NCI-H1930 (cell line): ENCODE results near the gene ENTREP3.
"Not testable (repeated sequence)": the region's sequence is repeated elsewhere in the genome, so short reads cannot be mapped to it uniquely, and the experiment has no call there.

Source experiments
- DNase-seq, 2 experiments: peaks; one replicate each; lab custom pipeline; 2025; lab: John Stamatoyannopoulos, UW

The ENTREP3 gene

DNA sequence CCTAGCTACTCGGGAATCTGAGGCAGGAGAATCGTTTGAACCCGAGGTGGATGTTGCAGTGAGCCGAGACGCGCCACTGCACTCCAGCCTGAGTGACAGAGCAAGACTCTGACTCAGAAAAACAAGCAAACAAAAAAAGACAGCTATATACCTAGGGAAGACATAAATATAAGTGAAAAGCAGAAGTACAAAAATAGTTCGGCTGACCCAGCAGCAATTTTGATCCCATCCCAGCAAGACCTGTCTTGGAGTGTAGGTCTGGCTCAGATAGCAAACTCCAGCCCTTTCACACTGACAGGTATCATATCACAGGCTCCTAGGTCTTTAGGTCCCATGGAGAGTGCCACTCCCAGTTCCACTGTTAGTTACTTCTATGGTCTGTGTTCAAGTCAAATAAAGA lies 32.2 kb downstream of the ENTREP3 start:
- no peak for DNase-seq

DNA sequence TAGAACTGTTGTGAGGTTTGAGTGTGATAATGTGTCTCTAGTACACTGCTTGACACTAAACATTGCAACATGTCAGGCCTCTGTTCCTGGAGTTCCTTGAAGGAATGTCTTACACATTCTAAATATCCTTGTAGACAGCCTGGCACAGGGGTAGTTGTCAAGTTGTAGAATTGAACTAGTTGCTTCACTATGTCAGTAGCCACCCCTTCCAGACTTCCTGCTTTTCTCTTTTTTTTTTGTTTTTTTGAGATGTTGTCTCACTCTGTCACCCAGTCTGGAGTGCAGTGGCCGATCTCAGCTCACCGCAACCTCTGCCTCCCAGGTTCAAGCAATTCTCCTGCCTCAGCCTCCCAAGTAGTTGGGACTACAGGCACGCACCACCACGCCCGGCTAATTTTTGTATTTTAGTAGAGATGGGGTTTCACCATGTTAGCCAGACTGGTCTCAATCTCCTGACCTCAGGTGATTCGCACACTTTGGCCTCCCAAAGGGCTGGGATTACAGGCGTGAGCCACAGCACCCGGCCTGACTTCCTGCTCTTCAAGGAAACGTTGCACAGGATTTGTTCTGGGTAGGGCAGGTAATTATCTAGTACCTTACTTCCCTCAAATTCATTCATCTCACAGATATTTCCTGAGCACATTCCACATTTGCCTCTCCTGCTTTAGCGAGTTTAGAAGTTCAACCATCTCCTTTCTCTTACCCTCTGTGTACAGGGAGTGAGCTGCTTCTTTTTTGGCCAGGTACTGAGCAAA lies 34.9 kb downstream of the ENTREP3 start:
- DNase-seq: not testable (repeated sequence)

DNA sequence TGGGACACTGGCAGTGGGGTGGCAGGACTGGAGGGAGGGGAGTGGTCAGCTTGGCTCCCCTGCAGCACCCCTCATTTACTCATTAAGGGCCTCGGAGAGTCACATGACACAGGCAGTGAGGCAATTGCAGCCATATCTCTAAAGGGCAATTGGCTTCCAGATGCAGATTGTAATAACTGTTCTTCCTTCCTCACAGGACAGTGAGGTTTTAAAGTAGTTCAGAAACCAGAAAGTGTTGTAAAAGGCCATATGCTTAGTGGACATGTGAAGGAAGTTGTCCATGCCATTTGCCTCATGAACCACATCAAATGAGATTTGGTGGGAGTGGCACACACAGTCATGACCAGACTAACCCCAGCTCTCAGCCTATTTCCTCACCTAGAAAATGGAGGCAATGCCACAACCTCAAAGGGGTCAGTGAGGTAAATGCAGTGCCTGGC lies 35.7 kb downstream of the ENTREP3 start:
- peak in 1 of 2 experiments; percentile 42 for DNase-seq

DNA sequence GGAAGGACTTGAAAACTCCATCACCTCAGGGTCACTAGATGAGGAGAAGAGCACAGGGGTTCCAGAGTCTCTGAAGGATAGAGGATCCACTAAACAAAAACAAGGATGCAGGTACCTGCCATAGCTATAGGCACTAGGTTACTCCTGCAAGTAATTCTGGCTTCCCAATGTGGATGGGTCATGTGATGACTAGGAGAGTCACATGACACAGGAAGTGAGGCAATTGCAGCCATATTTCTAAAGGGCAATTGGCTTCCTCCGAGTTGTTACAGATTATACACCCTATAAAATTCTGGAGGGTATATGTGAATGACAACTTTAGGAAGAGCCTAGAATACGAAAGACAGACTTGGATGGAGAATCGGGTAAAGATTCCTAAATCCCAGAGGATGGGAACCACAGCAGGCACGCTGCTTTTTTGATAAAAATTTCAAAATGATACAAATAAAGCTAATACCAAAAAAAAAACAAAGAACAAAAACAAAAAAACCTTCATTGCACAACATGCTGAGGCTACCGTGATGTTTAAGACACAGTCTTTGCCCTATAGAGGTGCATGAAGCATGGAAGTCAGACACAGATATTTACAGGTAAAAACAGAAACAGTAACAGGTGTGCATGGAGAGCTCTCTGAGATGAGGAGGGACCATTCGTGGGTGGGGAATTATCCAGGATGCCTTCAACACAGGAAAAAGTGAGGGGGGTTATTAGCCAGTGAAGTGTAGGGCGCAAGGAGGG lies 36.3 kb downstream of the ENTREP3 start:
- DNase-seq: peak; percentile 62 to 77

DNA sequence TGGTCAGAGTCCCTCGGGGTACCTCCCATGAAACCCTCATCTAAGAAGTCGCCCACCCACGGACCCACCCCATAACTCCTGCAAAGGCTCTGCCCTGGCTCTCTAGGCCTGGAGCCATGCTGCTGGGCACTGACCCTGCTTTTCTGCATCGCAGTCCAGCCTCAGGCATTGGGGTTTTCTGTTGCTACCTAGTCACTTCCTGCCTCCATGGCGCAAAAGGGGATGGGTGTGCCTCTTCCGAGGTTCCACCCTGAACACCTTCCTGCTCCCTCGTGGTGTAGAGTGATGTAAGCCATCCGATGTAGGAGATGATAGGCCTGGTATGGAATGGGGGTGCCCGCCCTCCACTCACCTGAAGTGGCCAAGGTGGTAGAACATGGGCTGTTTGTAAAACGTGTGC lies 40.6 kb downstream of the ENTREP3 start:
- not testable (repeated sequence) for DNase-seq

DNA sequence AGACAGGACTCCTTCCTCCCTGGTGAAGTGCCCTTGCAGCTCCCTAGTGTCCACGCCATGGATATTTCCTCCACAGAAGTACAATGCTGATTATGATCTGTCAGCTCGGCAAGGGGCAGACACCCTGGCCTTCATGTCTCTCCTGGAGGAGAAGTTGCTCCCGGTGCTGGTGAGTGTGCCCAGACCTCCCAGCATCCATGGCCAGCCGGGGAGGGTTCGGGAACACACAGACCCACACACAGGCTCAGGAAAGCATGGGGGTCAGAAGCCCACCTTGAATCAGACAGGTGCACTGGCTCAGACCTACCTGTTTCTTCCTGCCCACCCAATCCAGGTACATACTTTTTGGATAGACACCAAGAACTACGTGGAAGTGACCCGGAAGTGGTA lies 43.2 kb downstream of the ENTREP3 start:
- DNase-seq: not testable (repeated sequence)

DNA sequence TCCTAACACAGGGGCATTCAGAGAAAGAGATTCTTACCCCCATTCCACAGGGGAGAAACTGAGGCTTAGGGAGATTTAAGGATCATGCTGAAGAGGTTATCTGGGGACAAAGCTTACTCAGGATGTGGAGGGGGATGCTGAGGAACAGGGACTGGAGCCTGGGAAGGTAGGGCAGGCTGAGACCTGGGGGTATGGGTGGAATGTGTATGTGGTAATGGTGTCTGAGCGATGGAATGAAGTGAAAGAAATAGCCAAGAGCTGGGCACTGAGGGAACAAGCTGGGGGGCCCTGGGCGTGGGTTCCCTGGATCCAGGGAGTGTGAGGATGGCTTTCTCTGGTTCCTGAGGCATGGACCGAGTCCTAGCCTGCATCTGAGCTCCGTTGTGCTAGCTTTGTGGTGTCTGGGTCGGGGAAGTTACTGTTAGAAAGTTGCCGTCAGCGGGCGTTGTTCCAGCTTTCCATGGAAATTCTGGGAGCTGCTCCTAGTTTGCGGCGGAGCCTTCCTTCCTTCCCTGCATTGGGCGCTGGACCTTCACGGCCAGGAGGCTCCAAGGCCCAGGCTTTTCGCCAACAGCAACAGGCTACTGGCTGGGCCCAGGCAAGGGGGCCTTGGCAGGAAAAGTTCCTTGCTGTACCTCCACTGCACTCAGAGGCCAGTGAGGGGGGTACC lies 43.8 kb downstream of the ENTREP3 start:
- DNase-seq: not testable (repeated sequence)

DNA sequence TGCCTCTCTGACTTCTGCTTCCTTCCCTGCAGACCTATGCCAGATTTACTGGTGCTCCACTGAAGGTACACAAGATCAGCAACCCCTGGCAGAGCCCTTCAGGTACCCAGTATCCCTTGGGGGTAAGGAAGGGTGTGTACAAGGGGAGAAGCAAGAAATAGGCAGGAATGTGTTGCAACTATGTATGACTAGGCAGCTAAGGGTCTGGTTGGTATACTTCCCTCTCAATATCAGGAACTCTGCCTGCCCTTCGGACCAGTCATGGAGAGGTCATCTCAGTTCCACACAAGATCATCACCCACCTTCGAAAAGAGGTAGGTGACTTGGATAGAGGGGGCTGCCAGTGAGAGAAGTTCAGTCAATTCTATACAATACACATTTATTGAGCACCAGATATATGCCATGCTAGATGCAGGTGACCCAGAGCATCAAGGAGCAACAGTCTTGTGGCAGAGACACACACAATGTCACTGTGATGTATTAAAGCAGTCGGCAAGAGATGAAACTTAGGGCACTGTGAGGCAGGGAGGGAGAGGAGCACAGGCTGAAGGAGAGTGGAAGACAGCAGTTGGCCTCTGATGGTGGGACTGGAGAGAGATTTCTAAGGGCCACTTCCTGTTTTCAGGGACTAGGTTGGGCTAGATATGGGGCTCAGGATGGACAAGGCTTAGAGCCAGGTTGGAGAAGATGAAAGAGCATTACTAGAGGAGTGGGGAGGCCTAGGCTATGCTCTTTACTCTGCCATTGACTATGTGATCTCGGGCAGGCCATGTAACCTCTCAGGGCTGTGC lies 44.8 kb downstream of the ENTREP3 start:
- DNase-seq: no peak

DNA sequence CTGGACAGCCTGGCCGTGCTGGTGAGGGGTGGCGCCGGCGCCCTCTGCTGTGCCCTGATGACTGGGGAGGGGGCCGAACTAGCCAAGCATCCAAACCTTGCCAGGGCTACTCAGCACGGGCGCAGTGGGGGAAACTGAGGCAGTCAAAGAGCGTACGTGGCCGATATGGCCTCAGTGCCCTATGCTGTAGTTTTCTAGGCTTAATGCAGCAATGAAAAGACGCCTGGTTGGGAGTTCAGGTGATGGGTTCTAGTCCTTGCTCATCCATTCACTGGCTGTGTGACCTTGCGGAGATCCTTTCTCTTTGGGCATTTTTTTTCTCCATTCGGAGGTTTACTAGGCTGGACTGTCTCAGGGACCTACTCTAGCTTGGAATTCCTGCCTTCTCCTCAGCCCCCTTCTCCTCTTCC lies 46.0 kb downstream of the ENTREP3 start:
- DNase-seq: no peak

DNA sequence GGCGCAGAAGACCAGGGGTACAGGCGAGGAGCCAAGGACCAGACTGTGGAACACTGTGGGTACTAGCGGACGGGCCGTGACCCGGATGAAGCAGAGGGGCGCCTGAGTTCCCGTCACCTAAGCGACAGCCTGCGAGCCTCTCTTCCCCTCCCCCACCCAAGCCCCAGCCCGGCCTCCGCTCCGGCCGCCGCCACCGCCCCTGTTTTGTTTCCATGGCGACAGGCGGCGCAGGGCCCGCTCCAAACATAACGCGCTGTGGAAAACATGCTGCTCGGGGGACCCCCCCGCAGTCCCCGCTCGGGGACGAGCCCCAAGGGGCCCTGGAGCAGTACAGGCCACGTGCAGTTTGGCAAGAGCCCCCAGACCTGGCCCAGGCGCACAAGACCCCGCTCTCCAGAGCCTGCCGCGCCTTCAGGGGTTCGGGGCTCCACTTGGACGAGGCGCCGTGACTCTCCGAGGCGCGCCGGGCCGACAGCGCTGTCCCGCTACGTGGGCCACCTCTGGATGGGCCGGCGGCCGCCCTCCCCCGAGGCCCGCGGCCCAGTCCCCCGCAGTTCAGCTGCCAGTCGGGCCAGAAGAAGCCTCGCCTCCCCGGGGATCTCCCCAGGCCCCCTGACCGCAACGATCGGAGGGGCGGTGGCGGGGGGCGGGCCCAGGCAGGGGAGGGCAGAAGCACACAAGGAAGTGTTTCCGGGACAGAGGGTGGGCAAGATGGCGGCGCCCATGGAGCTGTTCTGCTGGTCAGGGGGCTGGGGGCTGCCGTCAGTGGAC lies 46.6 kb downstream of the ENTREP3 start, which contains the start of gene MTX1:
Gene MTX1, plus strand, starts transcription at position 155 of the 771 bp plus-strand sequence. Its CDS starts 110 bp downstream, at position 265.
- DNase-seq: peak; percentile 78 to 82

DNA sequence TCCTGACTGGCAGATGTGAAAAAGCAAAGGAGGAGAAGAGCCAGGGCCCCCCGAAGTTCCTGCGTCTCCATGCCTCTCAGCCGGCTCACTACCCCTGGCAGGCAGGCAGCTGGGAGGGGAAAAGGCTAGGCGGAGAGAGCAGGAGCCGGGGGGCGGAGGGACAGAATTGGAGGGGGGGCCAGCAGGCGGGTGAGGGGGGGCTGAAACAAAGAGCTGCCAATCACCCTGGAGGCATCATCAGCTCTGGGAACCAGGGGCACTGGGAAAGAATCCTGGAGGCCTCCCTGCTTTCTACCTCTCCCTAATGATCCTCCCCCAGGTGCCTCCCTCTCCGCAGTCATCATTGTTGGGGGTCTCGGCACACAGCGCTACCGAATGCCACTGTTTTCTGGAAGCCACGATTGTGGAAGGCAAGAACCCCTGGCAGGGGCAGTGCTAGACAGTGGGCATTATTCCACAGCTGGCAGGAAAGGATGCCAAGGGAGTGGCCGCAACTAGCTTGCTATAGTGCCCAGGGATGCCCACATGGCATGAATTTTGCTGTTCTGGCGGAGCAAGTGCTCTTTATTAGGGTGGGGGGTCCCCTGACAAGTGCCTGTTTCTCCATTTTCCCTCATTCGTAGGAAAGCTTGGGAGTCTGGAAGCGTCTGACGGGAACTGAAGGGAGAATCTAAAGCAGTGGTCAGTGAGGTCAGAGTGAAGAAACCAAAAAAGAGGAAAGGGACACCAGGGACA lies 47.3 kb downstream of the ENTREP3 start, which contains the start of gene THBS3:
Gene THBS3, minus strand, starts transcription at position 92 of the 735 bp plus-strand sequence. Its CDS starts 21 bp downstream, at position 71.
- no peak for DNase-seq

DNA sequence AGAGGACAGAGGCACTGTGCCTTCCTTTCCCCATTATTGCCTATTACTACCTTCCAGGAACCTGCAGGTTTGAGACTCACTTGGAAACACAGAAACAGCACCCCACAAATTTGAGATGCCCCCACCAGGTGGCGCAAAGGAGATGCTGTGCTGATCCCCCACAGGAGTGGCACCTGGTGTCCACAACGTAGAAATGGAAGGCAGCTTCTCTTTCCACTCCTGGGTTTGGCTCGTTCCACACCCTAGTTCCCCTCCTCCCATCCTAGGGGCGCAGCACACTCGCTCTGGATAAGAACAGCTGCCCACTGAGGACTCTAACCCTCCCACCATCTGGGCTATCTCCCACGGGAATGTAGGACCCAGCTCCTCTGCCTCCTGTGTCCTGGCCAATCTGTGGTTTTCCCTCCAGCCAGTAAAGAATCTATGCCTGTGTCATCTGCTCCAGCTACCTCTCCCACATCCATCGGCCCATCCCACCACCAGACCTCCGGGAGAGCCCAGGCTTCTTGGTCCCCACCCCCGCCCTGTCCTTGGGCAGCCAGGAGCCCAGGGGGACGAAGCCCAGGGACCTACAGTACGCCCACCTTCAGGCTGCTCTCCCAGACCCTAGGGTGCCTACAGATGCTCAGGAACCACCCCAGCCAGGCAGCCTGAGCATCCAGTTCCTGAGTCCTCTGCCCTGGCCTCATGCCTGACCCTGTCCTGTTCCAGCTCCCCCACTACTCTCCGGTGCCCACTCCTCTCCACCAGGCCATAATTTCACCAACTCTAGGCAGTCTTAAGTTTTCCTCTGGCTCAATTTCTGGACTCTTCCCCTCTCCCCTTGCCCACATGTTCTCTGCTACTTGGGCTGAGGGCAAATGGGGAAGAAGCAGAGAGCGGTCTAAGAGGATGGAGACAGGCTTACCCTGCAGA lies 48.1 kb downstream of the ENTREP3 start:
- DNase-seq: peak; percentile 64 to 70

DNA sequence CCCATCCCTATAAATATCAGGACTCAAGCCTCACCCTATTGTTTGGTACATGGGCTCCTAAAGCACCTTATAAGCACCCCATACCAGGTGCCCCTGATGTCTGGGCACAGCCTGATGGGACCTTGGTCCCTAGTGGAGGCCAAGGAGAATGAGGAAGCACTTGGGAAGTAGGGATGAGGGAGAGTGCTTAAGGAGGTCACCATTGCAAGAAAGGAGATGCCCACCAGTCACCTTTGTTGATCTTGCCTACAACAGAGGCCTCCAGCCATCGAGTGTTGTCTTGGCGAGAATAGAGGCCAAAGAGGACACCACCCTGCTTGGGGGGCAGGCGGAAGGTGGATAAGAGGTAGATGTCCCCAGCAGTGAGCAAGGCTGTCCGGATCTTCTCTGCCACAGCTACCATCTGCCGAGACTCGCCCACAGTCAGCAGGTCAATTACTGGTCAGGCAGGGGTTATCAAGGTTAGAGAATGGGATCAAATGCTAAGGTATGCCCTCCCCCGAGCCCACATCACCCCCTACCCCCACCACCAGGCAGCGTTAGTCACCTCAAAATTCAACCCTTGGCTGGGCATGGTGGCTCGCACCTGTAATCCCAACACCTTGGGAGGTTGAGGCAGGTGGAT lies 49.2 kb downstream of the ENTREP3 start:
- no peak for DNase-seq

DNA sequence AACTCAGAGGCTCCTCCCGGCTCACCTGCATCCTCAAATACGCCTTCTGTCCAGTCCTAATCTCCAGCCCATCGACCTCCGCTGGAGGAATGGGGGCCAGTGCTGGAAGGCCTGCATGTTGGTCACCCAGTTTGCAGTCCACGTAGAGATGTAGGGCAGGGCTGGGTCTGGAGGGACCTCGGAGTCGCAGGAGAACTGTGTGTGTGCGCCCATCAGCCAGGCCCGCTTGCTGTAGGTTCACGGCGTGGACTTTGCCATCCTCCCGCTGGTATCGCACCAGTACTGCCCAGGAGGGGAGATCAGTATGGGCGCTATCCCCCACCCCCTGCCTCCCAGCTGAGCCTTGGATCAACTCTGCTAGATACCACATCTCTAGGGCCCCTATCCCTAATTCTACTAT lies 50.2 kb downstream of the ENTREP3 start:
- DNase-seq: no peak

DNA sequence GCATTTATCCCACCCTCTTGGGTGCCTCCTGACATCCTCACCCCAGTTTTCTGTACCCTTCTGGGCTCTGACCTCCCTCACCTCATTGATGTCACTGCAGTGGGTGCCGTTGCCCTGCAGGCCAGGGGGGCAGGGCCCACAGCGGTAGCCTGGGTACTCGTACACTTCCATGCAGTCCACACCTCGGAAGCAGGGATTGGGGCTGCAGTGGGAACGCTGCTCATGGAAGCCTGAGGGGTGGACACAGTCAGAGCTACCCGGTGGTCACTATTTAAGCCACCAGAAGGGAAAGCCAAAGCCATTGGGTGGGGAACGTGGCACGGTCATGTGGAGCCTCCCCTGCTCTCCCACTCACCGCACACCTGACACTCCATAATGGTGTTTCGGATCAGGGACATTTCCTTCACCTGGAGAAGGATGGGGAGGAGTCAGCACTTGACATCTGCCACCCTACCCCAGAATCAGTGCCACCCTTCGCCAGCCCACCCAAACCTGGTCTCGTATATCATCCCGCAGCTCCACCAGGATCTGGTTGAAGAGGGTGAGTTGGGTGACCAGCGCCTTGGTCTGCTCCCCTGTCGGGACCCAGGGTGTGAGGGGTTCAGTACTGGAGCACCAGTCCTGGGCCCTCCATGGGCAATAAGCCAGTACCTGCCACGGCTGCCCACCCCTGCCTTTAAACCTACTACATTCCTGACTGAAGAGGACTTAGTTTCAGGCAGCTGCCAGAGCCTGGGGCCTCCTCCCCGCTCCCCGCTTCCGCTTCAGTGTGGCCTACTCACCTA lies 52.4 kb downstream of the ENTREP3 start:
- DNase-seq: no peak

DNA sequence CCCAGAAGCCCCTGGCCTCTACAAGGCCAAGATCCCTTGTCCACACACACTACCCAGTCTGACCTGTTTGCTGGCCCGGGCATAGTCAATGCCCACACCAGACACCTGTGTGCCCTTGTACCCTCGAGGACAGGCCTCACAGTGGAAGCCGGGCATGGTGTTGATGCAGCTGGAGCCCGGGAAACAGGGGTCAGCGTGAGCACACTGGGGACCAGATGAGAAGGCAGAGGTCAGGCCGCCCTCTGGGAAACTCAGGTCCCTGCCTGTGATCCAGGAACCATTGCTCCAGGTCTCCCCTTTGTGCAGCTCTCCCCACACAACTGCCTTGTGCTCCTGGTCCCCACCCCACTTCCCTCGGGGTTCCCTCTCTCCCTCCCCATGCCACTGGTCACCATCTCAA lies 53.1 kb downstream of the ENTREP3 start:
- DNase-seq: no peak

DNA sequence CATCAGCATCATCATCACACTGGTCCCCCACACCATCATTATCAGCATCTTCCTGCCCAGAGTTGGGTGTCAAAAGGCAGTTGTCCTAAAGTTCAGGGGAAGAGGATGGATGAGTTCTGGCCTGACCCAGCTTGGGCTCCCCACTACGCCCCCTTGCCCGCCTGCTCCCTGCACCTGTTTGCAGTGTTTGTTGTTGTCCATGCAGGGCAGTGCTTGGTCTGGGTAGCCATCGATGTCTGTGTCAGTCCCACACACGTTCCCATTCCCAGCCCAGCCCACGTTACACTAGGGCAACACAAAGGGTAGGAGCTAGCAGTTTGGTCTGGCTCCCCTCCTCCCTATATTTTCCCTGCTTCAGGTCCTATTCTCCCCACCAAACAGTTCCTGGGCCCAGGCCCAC lies 54.4 kb downstream of the ENTREP3 start:
- no peak for DNase-seq

DNA sequence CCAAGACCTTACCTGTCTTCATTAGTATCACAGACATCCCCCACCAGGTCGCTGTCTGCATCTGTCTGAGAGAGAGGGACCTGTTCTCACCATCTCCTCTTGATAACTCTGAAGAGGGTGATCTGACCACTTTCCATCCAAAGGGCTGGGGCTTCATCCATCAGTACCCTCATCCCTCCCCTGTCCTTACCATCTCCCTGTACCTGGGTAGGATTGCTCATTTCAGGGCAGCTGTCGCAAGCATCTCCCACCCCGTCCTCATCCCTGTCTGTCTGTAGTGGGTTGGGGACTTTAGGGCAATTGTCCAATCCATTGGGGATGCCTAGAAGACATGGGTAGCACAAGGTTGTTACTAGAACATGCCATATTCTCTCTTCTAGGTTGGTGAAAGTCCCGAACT lies 55.5 kb downstream of the ENTREP3 start:
- DNase-seq: no peak
